ENCODE results near the gene RMND5A.
"Not testable (repeated sequence)": the region's sequence is repeated elsewhere in the genome, so short reads cannot be mapped to it uniquely, and the experiment has no call there.

The RMND5A gene

DNA sequence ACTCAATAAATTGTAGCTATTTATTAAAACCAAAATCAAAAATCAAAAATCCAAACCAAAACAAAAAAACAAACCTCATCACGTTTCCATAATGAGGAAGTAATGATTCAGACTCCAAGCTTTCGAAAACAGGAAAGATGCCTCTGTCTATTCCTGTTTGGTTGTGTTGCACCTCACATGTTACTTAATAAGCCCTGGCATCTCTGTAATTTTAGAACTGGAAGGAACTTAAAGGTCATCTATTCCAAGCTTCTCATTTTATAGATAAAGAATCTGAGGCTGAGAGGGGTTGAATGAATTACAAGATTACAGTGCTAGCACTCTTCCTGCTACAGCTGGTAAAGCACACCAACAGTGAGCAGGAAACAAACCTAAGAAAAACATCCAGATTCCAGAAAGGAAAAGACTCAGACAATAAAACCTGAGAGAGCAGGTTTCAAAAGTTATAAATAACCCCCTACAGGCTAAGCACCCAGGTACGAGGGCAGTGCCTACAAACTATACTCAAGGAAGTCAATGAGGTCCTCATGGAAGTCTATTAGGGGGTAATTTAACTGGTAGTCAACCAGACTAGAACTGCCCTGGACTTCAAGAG, 5.4 kb upstream of the RMND5A start:
- whole genome bisulfite sequencing, 2 experiments = 100% methylated on average over 1 of the region's 3 CpGs; no CpG with 5 or more reads in 1 of the 2 experiments

DNA sequence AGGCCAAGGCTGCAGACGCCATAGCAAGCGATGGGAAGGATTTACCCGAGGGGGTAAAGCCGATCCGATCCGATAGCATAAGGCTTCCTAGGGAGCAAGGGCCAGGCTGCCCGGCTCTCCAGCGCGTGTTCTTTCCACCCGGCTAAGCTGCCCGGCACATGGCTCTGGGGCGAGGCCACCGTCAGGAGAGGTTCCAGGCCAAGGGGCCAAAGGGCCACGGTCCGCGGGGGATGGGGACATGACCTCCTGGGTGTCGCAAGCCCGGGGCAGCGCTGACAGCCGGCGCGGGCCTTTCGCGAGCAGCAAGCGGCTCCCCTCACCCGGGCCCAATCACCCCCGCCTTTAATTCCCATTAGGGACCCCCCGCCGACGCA, 841 bp upstream of the RMND5A start:
- H3K4me3 ChIP-seq (ENCODE audit: insufficient read depth, low read depth, low read length) = peak overlapping the region; percentile 55
- WGBS, 2 experiments = 0% methylated on average over 3 of the region's 30 CpGs
- H3K27ac ChIP-seq (ENCODE audit: insufficient read depth, low read depth, low read length, poor library complexity, severe bottlenecking); H3K4me1 ChIP-seq (ENCODE audit: control insufficient read depth, insufficient read depth, low read length); H3K27me3 ChIP-seq (ENCODE audit: control insufficient read depth, insufficient read depth, low read length, poor library complexity, severe bottlenecking); H3K36me3 ChIP-seq (ENCODE audit: control insufficient read depth, insufficient read depth, low read length); H3K9me3 ChIP-seq (ENCODE audit: control insufficient read depth, low read length): not testable (repeated sequence)

More for the DNA sequence above, 5.4 kb upstream of the RMND5A start:
- not testable (repeated sequence) for H3K4me1 ChIP-seq (ENCODE audit: control insufficient read depth, insufficient read depth, low read length); H3K27me3 ChIP-seq (ENCODE audit: control insufficient read depth, insufficient read depth, low read length, poor library complexity, severe bottlenecking); H3K36me3 ChIP-seq (ENCODE audit: control insufficient read depth, insufficient read depth, low read length); H3K27ac ChIP-seq (ENCODE audit: insufficient read depth, low read depth, low read length, poor library complexity, severe bottlenecking); H3K4me3 ChIP-seq (ENCODE audit: insufficient read depth, low read depth, low read length); H3K9me3 ChIP-seq (ENCODE audit: control insufficient read depth, low read length)

DNA sequence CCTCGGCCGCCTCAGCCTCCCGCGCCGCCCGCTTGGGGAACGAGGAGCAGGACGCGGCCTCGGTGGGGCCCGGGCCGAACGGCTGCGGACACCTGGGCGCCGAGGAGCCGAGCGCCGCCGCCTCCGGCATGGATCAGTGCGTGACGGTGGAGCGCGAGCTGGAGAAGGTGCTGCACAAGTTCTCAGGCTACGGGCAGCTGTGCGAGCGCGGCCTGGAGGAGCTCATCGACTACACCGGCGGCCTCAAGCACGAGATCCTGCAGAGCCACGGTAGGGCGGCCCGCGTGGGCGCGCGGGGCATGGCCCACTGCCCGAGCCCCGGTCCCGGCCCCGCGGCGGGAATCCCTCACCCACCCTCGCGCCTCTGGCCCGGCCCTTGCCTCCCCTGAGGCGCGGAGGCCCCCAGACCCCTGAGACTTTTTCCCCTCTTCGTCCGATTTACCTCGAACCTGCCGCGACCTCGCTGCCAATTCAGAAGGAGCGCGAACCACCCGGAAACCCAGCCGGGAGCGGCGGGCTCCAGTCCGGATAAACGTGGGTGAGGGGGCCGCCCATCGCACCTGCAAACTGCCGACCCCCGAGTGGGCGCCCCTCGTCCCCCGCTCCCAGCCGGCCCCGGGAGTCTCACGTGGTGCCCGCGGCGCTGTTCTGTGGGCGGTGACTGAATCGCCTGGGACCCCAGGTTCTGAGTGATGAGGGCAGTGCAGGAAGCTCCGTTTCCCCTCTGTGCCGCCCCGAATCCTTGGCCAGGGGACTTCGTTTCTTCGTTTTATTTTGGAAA, 639 bp downstream of the RMND5A start:
- not testable (repeated sequence) for H3K9me3 ChIP-seq (ENCODE audit: control insufficient read depth, low read length); H3K36me3 ChIP-seq (ENCODE audit: control insufficient read depth, insufficient read depth, low read length); H3K4me1 ChIP-seq (ENCODE audit: control insufficient read depth, insufficient read depth, low read length); H3K27me3 ChIP-seq (ENCODE audit: control insufficient read depth, insufficient read depth, low read length, poor library complexity, severe bottlenecking)
- peak overlapping the region; percentile 84 for H3K27ac ChIP-seq (ENCODE audit: insufficient read depth, low read depth, low read length, poor library complexity, severe bottlenecking)
- WGBS, 2 experiments = 0 to 1% methylated on average over 64 to 65 of the region's 85 CpGs
- H3K4me3 ChIP-seq (ENCODE audit: insufficient read depth, low read depth, low read length) = peak overlapping the region; percentile 55

DNA sequence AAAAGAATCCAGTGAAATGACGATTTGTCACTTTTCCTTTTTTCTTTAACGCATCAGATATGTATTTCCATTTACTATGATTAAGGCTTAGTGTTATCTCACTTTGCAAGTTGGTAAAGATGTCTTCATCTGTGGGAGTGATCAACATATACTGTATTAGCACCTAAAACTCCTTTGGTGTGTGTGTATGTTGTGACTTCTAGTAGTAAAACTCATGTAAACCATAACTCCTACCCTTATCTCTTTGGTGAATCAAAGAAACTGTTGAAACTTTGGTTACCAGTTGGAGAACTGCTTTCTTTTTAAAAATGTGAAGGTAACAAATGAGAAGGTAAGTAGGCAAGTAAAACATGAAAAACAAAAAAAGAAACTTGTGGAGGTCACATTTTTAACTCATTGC, 5.6 kb downstream of the RMND5A start:
- H3K27me3 ChIP-seq (ENCODE audit: control insufficient read depth, insufficient read depth, low read length, poor library complexity, severe bottlenecking); H3K36me3 ChIP-seq (ENCODE audit: control insufficient read depth, insufficient read depth, low read length); H3K27ac ChIP-seq (ENCODE audit: insufficient read depth, low read depth, low read length, poor library complexity, severe bottlenecking); H3K4me1 ChIP-seq (ENCODE audit: control insufficient read depth, insufficient read depth, low read length); H3K4me3 ChIP-seq (ENCODE audit: insufficient read depth, low read depth, low read length); H3K9me3 ChIP-seq (ENCODE audit: control insufficient read depth, low read length): not testable (repeated sequence)
- no CpG with 5 or more reads among the region's 2 CpGs for WGBS, 2 experiments

DNA sequence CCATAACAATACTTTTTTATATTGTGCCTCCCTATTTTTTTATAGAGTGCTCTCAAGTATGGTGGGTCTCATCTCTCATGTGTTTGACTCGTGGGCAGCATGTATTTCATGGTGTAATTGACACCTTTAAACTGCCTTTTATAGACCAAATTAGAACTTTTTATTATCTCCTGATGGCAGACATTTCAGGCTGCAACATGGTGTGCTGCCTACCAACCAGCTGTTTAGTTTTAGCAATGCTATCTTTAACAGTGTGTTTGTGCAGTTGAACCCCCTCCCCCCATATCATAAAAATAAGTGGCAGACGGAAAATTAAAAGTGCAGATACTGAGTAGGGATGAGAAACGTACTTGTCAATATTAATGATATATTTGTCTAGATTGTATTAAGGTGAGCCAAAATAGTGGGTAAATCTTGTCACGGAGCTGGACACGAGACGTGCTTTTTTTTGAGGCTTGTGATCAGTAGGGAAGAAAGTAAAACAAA, 12.0 kb downstream of the RMND5A start:
- not testable (repeated sequence) for H3K27me3 ChIP-seq (ENCODE audit: control insufficient read depth, insufficient read depth, low read length, poor library complexity, severe bottlenecking); H3K36me3 ChIP-seq (ENCODE audit: control insufficient read depth, insufficient read depth, low read length); H3K9me3 ChIP-seq (ENCODE audit: control insufficient read depth, low read length); H3K27ac ChIP-seq (ENCODE audit: insufficient read depth, low read depth, low read length, poor library complexity, severe bottlenecking); H3K4me1 ChIP-seq (ENCODE audit: control insufficient read depth, insufficient read depth, low read length); H3K4me3 ChIP-seq (ENCODE audit: insufficient read depth, low read depth, low read length)
- WGBS, 2 experiments = no CpG with 5 or more reads among the region's 6 CpGs

DNA sequence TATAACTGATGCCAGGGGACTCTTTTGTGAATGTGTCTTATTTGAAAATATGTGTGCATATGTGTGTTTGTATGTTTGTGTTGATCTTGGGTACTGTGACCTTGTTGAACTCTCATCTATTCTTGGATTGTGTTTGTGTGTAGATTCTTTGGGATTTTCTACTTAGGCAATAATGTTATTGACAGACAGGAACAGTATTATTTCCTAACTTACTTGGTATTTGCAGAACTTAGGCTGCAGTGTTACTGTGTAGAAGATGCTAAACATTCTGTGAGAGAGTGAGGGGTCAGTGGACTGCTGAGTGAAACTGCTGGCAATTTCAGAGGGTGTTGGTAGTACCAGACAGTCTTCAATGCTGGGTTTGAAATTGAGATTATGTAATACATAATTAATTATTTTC, 12.7 kb downstream of the RMND5A start:
- H3K27me3 ChIP-seq (ENCODE audit: control insufficient read depth, insufficient read depth, low read length, poor library complexity, severe bottlenecking); H3K4me3 ChIP-seq (ENCODE audit: insufficient read depth, low read depth, low read length); H3K9me3 ChIP-seq (ENCODE audit: control insufficient read depth, low read length); H3K4me1 ChIP-seq (ENCODE audit: control insufficient read depth, insufficient read depth, low read length); H3K27ac ChIP-seq (ENCODE audit: insufficient read depth, low read depth, low read length, poor library complexity, severe bottlenecking); H3K36me3 ChIP-seq (ENCODE audit: control insufficient read depth, insufficient read depth, low read length): not testable (repeated sequence)

DNA sequence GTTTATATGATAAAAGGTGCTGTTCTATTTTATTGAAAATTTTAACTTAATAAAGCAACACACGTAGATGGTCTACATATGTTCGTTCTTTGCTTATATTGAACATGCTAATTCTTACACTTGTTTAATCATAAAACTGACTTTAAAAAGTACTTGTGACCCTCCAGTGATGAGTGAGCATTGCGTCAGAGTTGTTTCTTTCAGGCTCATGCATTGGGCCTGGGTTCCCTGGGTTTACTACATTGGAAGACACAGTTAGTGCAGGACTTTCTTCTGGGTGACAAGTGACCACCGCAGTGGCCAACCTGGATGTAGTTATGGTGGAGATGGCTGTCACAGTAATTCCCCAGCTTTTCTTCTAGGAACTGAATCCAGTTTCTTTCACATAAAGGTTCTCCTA, 13.4 kb downstream of the RMND5A start:
- H3K4me3 ChIP-seq (ENCODE audit: insufficient read depth, low read depth, low read length) = not testable (repeated sequence)
- WGBS, 2 experiments = no CpG with 5 or more reads among the region's 4 CpGs

DNA sequence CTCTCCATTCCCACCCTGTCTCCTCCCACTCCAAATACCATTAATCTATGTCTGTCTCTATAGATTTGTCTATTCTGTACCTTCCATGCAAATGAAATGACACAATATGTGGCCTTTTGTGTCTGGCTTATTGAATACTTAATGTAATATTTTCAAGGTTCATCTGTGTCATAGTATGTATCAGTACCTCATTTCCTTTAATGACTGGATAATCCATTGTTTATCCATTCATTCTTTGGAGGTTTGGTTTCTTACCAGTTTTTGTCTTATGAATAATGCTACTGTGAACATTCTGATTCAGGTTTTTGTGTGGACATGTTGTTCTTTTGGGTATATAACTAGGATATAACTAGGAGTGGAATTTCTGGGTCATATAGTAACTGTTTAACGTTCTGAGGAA, 14.8 kb downstream of the RMND5A start:
- not testable (repeated sequence) for H3K27me3 ChIP-seq (ENCODE audit: control insufficient read depth, insufficient read depth, low read length, poor library complexity, severe bottlenecking); H3K4me3 ChIP-seq (ENCODE audit: insufficient read depth, low read depth, low read length); H3K36me3 ChIP-seq (ENCODE audit: control insufficient read depth, insufficient read depth, low read length); H3K9me3 ChIP-seq (ENCODE audit: control insufficient read depth, low read length); H3K27ac ChIP-seq (ENCODE audit: insufficient read depth, low read depth, low read length, poor library complexity, severe bottlenecking); H3K4me1 ChIP-seq (ENCODE audit: control insufficient read depth, insufficient read depth, low read length)
- no CpG with 5 or more reads among the region's 1 CpG for WGBS, 2 experiments

More for the DNA sequence above, 13.4 kb downstream of the RMND5A start:
- H3K27me3 ChIP-seq (ENCODE audit: control insufficient read depth, insufficient read depth, low read length, poor library complexity, severe bottlenecking); H3K27ac ChIP-seq (ENCODE audit: insufficient read depth, low read depth, low read length, poor library complexity, severe bottlenecking); H3K36me3 ChIP-seq (ENCODE audit: control insufficient read depth, insufficient read depth, low read length); H3K9me3 ChIP-seq (ENCODE audit: control insufficient read depth, low read length); H3K4me1 ChIP-seq (ENCODE audit: control insufficient read depth, insufficient read depth, low read length): not testable (repeated sequence)

DNA sequence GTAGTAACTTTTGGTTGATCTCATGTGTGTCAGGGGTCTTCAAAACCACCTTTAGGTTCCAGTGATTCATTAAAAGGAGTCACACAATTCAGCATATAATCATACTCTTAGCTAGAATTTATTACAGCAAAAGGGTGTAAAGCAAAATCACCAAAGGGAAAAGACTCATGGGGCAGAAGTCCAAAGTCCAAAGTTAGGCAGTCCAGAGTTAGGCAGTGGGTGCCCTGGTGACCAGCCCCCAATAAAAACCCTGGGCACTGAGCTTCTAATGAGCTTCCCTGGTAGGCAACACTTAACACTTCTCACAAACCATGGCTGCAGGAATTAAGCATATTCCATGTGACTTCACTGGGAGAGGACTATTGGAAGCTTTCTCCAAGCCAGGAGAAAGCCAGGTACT, 19.4 kb downstream of the RMND5A start:
- H3K4me3 ChIP-seq (ENCODE audit: insufficient read depth, low read depth, low read length); H3K9me3 ChIP-seq (ENCODE audit: control insufficient read depth, low read length); H3K27ac ChIP-seq (ENCODE audit: insufficient read depth, low read depth, low read length, poor library complexity, severe bottlenecking); H3K36me3 ChIP-seq (ENCODE audit: control insufficient read depth, insufficient read depth, low read length); H3K27me3 ChIP-seq (ENCODE audit: control insufficient read depth, insufficient read depth, low read length, poor library complexity, severe bottlenecking); H3K4me1 ChIP-seq (ENCODE audit: control insufficient read depth, insufficient read depth, low read length): not testable (repeated sequence)

DNA sequence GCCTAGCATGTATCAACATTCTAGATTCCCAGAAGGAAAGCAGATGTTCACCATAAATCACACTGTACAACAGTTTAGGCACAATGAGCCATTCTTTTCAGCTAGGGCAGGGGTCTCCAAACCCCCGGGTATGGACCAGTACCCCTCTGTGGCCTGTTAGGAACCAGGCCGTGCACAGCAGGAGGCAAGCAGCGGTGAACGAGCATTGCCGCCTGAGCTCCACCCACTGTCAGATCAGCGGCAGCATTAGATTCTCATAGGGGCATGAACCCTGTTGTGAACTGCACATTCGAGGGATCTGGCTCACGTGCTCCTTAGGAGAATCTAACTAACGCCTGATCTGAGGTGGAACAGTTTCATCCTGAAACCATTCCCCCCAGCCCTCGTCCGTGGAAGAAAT, 19.8 kb downstream of the RMND5A start:
- not testable (repeated sequence) for H3K36me3 ChIP-seq (ENCODE audit: control insufficient read depth, insufficient read depth, low read length); H3K4me1 ChIP-seq (ENCODE audit: control insufficient read depth, insufficient read depth, low read length); H3K9me3 ChIP-seq (ENCODE audit: control insufficient read depth, low read length); H3K4me3 ChIP-seq (ENCODE audit: insufficient read depth, low read depth, low read length); H3K27me3 ChIP-seq (ENCODE audit: control insufficient read depth, insufficient read depth, low read length, poor library complexity, severe bottlenecking); H3K27ac ChIP-seq (ENCODE audit: insufficient read depth, low read depth, low read length, poor library complexity, severe bottlenecking)
- no CpG with 5 or more reads among the region's 11 CpGs for WGBS, 2 experiments
